GM12801 (cell line): ENCODE results near the gene NKAIN1.

Source experiments
- CTCF ChIP-seq: IDR thresholded peaks from one replicate; pipeline ENCODE4 v1.5.1; 2011; ENCODE audit warnings: control low read depth; ENCODE audit not compliant: insufficient read length; ENCODE audit errors: extremely low read depth

NKAIN1 gene

GRCh38 chr1:31203215-31203614 lies 36.5 kb downstream of the NKAIN1 start:
- no peak for TF ChIP-seq CTCF

GRCh38 chr1:31201931-31202360 lies 37.7 kb downstream of the NKAIN1 start:
- no peak for TF ChIP-seq CTCF

DNA sequence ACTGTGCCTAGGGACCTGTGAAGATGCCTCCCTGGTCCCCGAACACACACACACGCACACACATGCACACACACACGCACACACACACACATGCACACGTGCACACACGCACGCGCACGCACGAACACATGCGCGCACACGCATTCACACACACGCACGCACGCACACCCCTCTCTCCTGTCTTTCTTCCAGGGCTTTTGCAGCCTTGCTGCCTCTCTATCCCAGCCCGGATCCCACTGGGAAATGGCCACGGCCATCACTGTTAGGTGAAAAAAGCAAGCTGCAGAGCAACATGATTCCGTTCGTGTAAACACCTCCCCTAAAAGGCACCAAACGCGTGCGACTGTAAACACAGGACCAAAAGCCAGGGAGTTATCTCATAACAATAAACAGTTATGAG lies 39.7 kb downstream of the NKAIN1 start:
- no peak for TF ChIP-seq CTCF

- TF ChIP-seq CTCF = no peak
Observed at GRCh38 chr1:31199236-31199790, 40.4 kb downstream of the NKAIN1 start.

- no peak for TF ChIP-seq CTCF
Observed at GRCh38 chr1:31198600-31198999, 41.1 kb downstream of the NKAIN1 start.

DNA sequence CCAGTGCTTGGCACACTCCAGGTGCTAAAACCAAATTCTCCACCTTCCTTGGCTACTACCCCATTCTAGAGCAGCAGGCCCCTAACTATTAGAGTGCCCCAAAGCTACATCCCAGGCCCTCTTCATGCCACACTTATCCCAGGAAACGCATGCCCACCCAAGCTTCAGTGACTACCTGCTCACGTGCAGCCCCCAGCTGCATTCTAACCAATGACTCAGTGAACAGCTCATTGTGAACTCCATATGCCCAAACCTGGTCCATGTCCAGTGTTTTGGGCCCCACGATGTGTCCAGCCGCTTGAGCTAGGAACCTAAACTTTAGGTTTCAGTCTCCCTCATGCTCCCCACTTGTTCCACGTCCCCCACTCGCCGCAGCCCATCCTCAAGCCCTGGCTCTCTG lies 41.5 kb downstream of the NKAIN1 start:
- TF ChIP-seq CTCF = no peak

GRCh38 chr1:31196685-31197084 lies 43.0 kb downstream of the NKAIN1 start:
- TF ChIP-seq CTCF = no peak

DNA sequence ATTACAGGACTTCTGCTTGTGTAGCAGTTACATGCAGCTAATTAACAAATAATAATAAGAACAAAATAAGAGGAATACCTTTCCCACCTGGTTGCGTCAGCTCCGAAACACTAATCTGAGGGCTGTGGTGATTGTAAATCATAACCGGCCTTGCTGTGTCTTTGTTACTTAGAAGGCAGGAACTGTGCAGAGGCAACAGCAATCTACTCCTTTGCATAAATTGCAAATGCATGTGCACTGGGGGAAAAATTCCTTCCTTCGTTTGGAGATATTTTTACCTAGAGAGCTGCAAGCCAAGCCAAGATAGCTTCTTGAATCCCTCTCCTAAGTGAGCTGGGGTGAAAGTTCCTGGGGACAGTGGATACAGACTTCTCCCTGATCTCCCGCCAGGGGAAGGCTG lies 46.0 kb downstream of the NKAIN1 start:
- TF ChIP-seq CTCF = no peak
